Ascending aorta (tissue), 2 donors: ENCODE data around the gene ENGASE. TPM values are rescaled to one million over a fixed set of nuclear protein-coding genes. Genes with fewer than 3 reads are reported as not detected.

Experiments
- DNase-seq, 2 donors: peaks; one replicate each; pipeline ENCODE4 v3.0.0-alpha.2; 2019; ENCODE audit warnings: low spot score in 2 of 2
- H3K27ac ChIP-seq, 2 donors: fragments of 200-600 bp; sonication (generic); one replicate each; pipeline ENCODE4 v1.5.1; 2016 to 2017; ENCODE audit warnings: mild to moderate bottlenecking in 1 of 2
- H3K27me3 ChIP-seq: fragments of 200-600 bp; sonication (generic); one replicate; pipeline ENCODE4 v1.5.1; 2017
- H3K36me3 ChIP-seq, 2 donors: fragments of 200-600 bp; sonication (generic); one replicate each; pipeline ENCODE4 v1.5.1; 2016
- H3K4me1 ChIP-seq, 2 donors: fragments of 200-600 bp; sonication (generic); one replicate each; pipeline ENCODE4 v1.5.1; 2016 to 2017; ENCODE audit warnings: mild to moderate bottlenecking in 1 of 2
- H3K4me3 ChIP-seq, 2 donors: fragments of 200-600 bp; sonication (generic); one replicate each; pipeline ENCODE4 v1.5.1; 2016 to 2017; ENCODE audit warnings: mild to moderate bottlenecking in 1 of 2
- H3K9me3 ChIP-seq, 2 donors: fragments of 200-600 bp; sonication (generic); one replicate each; pipeline ENCODE4 v1.5.1; 2016
- CTCF ChIP-seq, 3 experiments: fragments of 200-600 bp in 2 of 3; fragments of 450-650 bp in 1 of 3; sonication (generic) in 2 of 3; IDR thresholded peaks; one replicate each; pipeline ENCODE4 v1.5.1; 2016 to 2019; ENCODE audit warnings: antibody characterized with exemption in 3 of 3, mild to moderate bottlenecking in 1 of 3, moderate library complexity in 1 of 3
- intact Hi-C: fragments of 100-400 bp; cut with DNase I; formaldehyde crosslinking; loops from one replicate; pipeline ENCODE4 v1.15.1; 2023
- total RNA-seq: library from RNA; depleted of rRNA; stranded (reverse); fragments of >200 nt; gene quantifications from one replicate; pipeline ENCODE4 v1.1.0, GENCODE V29; 2016

The ENGASE gene
- total RNA-seq, 1 donor from 2014 or later: 13.2 TPM

GRCh38 chr17:79087428-79088143 lies 13.0 kb downstream of the ENGASE start:
- peaks cover 31 to 38% of the 10 kb centered on the region in 2 donors for H3K36me3 ChIP-seq
- no peak overlapping the region for H3K27ac ChIP-seq
- DNase-seq: peak in 1 of 2 donors; percentile 83
- no peak overlapping the region for H3K4me3 ChIP-seq
- no peaks in the 10 kb centered on the region for H3K27me3 ChIP-seq
- peaks cover 0 to 5% of the 10 kb centered on the region in 2 donors for H3K4me1 ChIP-seq
- peak; percentile 79 to 95 (median 86) for TF ChIP-seq CTCF (IDR thresholded peaks at IDR 0.05)
- intact Hi-C loops: loop anchor here (1.0 kb wide), 1 partner anchor 306 kb away; no protein-coding TSS in a partner anchor
- H3K9me3 ChIP-seq: no peaks in the 10 kb centered on the region

- no peak for TF ChIP-seq CTCF (IDR thresholded peaks at IDR 0.05)
Observed at GRCh38 chr17:79088247-79088996, 13.8 kb downstream of the ENGASE start.

GRCh38 chr17:79088997-79089328 lies 14.3 kb downstream of the ENGASE start:
- intact Hi-C loops: no loop called here
- Histone ChIP-seq H3K9me3 (no peaks in the 10 kb centered on the region), H3K27me3 (no peaks in the 10 kb centered on the region), H3K4me3 (no peak overlapping the region), H3K4me1 (peaks cover 0 to 5% of the 10 kb centered on the region in 2 donors), H3K36me3 (peaks cover 22 to 32% of the 10 kb centered on the region in 2 donors), H3K27ac (no peak overlapping the region)
- no peak for TF ChIP-seq CTCF (IDR thresholded peaks at IDR 0.05)
- no peak for DNase-seq

More at GRCh38 chr17:79088247-79088996, 13.8 kb downstream of the ENGASE start:
- H3K9me3 ChIP-seq: no peaks in the 10 kb centered on the region
- no peak overlapping the region for H3K27ac ChIP-seq
- DNase-seq: no peak
- no peak overlapping the region for H3K4me3 ChIP-seq
- peaks cover 0 to 5% of the 10 kb centered on the region in 2 donors for H3K4me1 ChIP-seq
- H3K27me3 ChIP-seq: no peaks in the 10 kb centered on the region
- H3K36me3 ChIP-seq: peaks cover 27 to 37% of the 10 kb centered on the region in 2 donors
- intact Hi-C loops: no loop called here

- no peaks in the 10 kb centered on the region for H3K27me3 ChIP-seq
- H3K4me1 ChIP-seq: peaks cover 0 to 5% of the 10 kb centered on the region in 2 donors
- no peak overlapping the region for H3K27ac ChIP-seq
- intact Hi-C loops: no loop called here
- no peak overlapping the region for H3K4me3 ChIP-seq
- no peak for TF ChIP-seq CTCF (IDR thresholded peaks at IDR 0.05)
- no peak for DNase-seq
- no peaks in the 10 kb centered on the region for H3K9me3 ChIP-seq
- H3K36me3 ChIP-seq: peaks cover 13 to 24% of the 10 kb centered on the region in 2 donors
Observed at GRCh38 chr17:79089720-79090442, 15.3 kb downstream of the ENGASE start.

- Histone ChIP-seq H3K27ac (no peak overlapping the region), H3K36me3 (peaks cover 5 to 16% of the 10 kb centered on the region in 2 donors), H3K9me3 (no peaks in the 10 kb centered on the region), H3K4me3 (no peak overlapping the region), H3K27me3 (no peaks in the 10 kb centered on the region), H3K4me1 (peaks cover 0 to 5% of the 10 kb centered on the region in 2 donors)
- no peak for DNase-seq
- peak in 1 of 3 experiments; percentile 33 for TF ChIP-seq CTCF (IDR thresholded peaks at IDR 0.05)
- intact Hi-C loops: no loop called here
Observed at GRCh38 chr17:79090443-79091225, 16.0 kb downstream of the ENGASE start.
